IPS-NIHi7 (cell line): ENCODE measurements around the gene TEAD2.

ENCODE experiments used
- DNase-seq: peaks from one replicate; pipeline ENCODE4 v3.0.0; 2012; ENCODE audit warnings: mixed read lengths; ENCODE audit errors: extremely low spot score

The TEAD2 gene

GRCh38 chr19:49348305-49349189, 13.7 kb downstream of the TEAD2 start:
- DNase-seq = no peak

- DNase-seq = peak; percentile 70
Measured at GRCh38 chr19:49347835-49348234, 14.4 kb downstream of the TEAD2 start.

- DNase-seq = no peak
Measured at GRCh38 chr19:49347191-49347590, 15.0 kb downstream of the TEAD2 start.

- DNase-seq = no peak
Measured at GRCh38 chr19:49344505-49345423, 17.5 kb downstream of the TEAD2 start.

GRCh38 chr19:49343123-49343522, 19.1 kb downstream of the TEAD2 start:
- no peak for DNase-seq

GRCh38 chr19:49342291-49342721, 19.9 kb downstream of the TEAD2 start:
- no peak for DNase-seq

GRCh38 chr19:49340865-49341718, 21.1 kb downstream of the TEAD2 start:
- DNase-seq = no peak

GRCh38 chr19:49340069-49340864, 21.9 kb downstream of the TEAD2 start:
- peak; percentile 78 for DNase-seq

GRCh38 chr19:49339301-49340068, 22.7 kb downstream of the TEAD2 start:
- DNase-seq = peak; percentile 98

GRCh38 chr19:49338691-49339300, 23.4 kb downstream of the TEAD2 start:
- peak; percentile 97 for DNase-seq

- peak; percentile 70 for DNase-seq
Measured at GRCh38 chr19:49338023-49338677, 24.1 kb downstream of the TEAD2 start.

GRCh38 chr19:49337267-49338022, 24.8 kb downstream of the TEAD2 start:
- DNase-seq = no peak

GRCh38 chr19:49336482-49337266, 25.5 kb downstream of the TEAD2 start:
- no peak for DNase-seq

- no peak for DNase-seq
Measured at GRCh38 chr19:49335784-49336481, 26.3 kb downstream of the TEAD2 start.

- DNase-seq = no peak
Measured at GRCh38 chr19:49335071-49335783, 27.0 kb downstream of the TEAD2 start, which contains the start of gene CD37. TSS of gene CD37 (plus strand) at chr19:49335406. CDS start at chr19:49335541, 135 bp downstream.

- no peak for DNase-seq
Measured at GRCh38 chr19:49333811-49334288, 28.4 kb downstream of the TEAD2 start.
